Activated CD4-positive, alpha-beta T cell treated with anti-CD3 and anti-CD28 coated beads, Interleukin-2, amount 50 U/mL, for 4 hours (primary cell): ENCODE results near the gene SCAPER.
"Not testable (repeated sequence)": the region's sequence is repeated elsewhere in the genome, so short reads cannot be mapped to it uniquely, and the experiment has no call there.

Experiments used
- DNase-seq, 2 experiments: peaks; one replicate each; pipeline ENCODE4 v3.0.0-alpha.2; 2020

The SCAPER gene

GRCh38 chr15:76310475-76311099, 594.6 kb downstream of the SCAPER start:
- no peak for DNase-seq

- no peak for DNase-seq
Measured at GRCh38 chr15:76309601-76310330, 595.4 kb downstream of the SCAPER start.

- no peak for DNase-seq
Measured at GRCh38 chr15:76303909-76304308, 601.2 kb downstream of the SCAPER start.

GRCh38 chr15:76299786-76300185, 605.4 kb downstream of the SCAPER start:
- DNase-seq, result no peak

GRCh38 chr15:76298986-76299385, 606.2 kb downstream of the SCAPER start:
- no peak for DNase-seq

GRCh38 chr15:76297951-76298350, 607.2 kb downstream of the SCAPER start:
- DNase-seq, result not testable (repeated sequence)
